Colon (tissue), 2 donors: ENCODE measurements around the gene ADCY4.
"Not testable (repeated sequence)": the region's sequence is repeated elsewhere in the genome, so short reads cannot be mapped to it uniquely, and the experiment has no call there.

Experiments used
- FAIRE-seq: peaks from 2 replicates; lab custom pipeline; 2012; peaks lifted over from hg19 to GRCh38; lab: Jason Lieb, UNC
- donor health status: control.
- donor health status: control.

The ADCY4 gene

GRCh38 chr14:24338843-24339242, 4.0 kb upstream of the ADCY4 start:
- no peak for FAIRE-seq

GRCh38 chr14:24337824-24338175, 2.9 kb upstream of the ADCY4 start:
- FAIRE-seq = no peak

DNA sequence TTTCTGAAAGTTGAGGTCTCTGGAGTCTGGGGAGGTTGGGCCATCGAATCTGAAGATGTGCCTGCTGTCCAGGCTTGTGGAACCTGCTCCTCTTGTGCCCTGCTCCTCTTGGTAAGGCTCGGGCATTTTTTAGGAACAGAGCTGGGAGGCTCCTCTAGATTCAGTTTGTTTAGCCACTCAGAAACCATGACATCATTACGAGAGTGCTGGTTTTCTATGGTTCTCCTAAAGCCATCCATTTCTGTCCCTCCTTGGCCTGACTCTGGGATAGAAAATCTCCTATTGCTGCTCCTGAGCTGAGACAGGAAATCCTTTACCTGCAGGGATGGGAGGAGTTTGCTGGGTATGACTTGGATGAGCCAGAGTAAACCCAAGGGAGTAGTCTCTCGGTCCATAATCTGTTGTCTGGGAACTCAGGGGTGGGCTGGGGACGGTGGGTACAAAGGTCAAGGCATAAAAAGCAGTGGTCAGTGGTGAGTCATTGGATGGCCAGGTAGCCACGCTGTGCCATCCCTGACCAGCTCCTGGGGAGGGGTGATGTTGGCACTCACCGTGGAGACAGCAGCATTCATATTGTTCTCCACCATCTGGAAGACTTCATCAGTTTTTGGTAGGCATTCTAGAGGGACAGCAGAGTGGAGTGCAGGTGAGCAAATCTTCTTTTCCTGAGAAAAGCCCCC, 2.4 kb upstream of the ADCY4 start:
- no peak for FAIRE-seq

DNA sequence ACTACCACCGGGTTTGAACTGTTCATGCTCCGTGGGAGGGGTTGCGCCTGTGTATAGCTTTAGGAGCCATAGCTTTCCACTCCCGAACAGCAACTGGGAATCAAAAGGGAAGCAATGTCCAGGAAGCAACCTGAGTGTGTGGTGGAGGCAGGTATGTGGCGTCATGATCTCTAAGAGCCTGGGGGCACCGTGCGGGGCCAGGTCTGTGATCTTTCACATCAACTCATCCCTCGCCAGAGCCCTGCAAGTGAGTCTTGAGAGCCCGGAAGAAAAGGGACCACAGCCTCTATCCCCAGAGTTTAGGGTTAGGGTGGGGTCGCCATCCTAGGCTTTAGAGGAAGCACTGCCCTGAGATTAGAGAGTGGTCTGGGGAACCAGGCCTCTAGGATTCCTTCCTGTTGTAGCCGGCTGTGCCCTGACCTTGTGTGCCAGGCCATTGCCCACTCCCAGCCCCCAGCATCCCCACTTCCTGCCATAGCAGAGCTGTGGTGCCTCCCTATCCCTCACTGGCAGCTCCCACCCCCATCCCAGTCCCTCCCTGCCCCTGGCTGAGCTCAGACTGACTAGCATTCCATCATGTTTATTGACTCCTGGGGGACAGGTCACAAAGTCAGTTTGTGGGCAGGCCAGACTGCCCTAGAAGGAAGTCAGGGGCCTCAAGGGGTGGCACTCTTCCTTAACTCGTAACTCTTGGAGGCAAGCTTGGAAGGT, 745 bp upstream of the ADCY4 start:
- no peak for FAIRE-seq

DNA sequence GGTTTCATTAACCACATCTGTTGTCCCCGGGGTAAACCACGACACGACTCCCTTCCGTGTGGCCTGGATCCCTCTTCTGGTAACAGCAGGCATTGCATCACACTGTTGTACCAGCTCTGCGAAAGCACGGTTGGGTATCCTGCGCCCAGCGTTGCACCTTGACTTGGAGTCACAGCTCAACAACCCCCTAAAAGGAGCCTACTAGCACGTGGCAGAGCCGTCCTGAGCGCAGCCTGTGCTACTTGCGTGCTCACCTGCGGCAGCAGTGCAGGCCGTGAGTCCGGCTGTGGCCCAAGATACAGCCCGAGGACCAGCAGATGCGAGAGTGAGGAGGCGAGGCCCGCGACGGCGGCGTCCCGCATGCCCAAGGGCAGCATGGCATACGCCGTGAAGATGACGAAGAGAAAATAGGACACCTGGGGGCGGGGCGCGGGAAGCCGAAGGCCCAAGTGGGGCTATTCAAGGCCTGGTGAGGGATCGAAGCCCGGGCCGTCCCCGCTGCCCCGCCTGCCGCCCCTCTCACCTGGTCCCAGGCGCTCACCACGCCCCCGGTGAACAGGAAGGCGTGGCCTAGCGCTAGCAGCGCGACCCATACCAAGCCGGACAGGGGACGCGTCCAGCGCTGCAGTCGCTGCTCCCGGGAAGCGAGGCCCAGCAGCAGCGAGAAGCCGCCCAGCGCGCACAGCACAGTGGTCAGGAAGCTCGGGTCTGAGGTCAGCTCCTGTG, 2.4 kb downstream of the ADCY4 start:
- FAIRE-seq = no peak

DNA sequence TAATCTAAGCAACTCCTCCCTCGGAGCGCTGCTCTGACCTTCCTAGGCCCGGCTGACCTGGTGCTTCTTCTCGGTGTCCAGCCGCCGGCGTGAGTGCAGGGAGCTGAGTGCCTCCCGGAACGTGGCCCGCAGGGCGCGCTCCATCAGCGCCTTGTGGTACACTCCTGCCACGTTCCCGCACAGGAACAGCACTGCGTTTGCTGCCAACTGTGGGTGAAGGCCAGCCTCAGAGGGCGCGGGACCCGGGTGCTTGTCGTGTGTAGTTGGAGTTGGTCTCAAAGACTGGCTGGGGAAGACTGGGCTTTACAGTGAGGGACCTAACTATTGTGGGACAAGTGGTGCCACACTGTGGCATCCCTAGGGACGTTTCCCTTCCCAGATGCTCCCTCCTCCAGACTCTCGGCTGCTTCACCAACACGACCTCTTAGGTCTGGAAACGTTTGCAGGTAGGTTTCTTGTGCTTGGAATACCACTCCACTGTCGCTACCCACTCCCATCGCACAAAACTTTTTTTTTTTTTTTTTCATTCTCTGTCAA, 3.1 kb downstream of the ADCY4 start:
- no peak for FAIRE-seq

DNA sequence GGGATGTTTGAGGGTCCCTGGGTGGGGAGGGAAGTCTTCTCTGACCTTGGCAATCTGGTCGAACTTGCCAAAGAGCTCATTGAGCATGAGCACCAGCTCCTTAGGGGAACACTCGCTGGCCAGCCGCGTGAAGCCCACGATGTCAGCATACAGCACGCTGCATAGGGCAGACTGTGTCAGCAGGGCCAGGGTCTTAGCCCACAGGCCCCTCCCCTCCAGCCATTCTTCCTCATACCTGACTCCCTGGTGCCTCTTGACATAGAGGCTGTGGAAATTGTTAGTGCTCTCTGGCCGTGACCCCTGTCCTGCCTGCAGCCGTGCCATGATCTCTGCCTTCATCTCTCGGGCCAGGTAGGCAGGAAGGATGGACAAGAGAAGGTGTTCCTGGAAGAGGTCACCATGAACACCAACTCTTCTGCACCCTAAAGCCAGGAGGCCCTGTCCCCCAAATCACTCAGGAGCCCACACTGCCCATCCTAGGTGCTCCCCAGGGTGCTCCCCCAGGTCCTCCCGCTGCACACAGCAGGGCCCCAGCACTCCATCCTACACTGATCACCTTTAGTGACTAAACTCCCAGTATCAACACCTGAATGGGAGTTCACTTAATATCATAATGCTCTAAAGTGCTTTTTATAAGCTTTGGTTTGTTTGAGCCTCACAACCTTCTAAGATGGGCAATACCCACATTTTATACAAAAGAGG, 3.7 kb downstream of the ADCY4 start:
- no peak for FAIRE-seq

GRCh38 chr14:24329736-24330135, 5.1 kb downstream of the ADCY4 start:
- no peak for FAIRE-seq

GRCh38 chr14:24329073-24329663, 5.7 kb downstream of the ADCY4 start:
- FAIRE-seq = no peak

GRCh38 chr14:24327914-24328313, 7.0 kb downstream of the ADCY4 start:
- FAIRE-seq = not testable (repeated sequence)

DNA sequence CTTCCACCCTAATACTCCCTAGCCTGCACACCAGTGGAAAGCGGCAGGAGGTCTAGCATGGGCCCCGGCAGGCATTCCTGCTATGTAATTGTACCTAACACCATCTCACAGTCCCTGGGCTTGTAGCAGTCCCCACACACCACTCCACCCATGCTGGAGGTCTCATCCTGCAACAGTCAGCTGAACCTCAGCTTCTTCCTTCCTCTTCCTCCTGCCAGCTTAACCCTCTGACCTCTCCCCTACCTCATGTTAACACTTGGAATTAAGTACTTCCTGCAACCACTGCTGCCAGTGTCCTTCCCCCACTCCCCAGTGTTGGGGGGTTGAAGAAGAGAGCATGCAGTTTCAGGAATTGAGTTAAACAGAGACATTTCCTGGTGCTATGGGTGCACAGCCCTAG, 7.6 kb downstream of the ADCY4 start:
- no peak for FAIRE-seq

DNA sequence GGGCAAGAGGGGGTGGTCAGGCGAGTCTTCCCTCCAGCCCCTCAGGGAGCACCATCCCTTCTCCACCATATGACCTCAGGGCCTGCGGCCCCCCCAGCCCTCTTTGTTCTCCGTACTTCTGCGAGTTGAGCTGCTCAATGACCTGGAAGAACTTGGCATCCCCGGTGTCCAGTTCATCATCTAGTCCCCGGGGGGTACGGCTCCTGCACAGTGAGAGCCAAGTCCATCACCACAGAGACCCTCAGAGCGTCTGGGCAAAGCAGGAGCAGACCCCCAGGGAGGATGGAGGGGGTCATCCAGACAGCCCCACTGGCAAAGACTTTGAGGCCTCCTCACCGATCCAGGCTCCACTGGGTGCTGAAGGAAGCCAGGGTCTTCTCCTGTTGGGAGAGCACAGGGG, 8.9 kb downstream of the ADCY4 start:
- no peak for FAIRE-seq

GRCh38 chr14:24325041-24325530, 9.8 kb downstream of the ADCY4 start:
- no peak for FAIRE-seq

DNA sequence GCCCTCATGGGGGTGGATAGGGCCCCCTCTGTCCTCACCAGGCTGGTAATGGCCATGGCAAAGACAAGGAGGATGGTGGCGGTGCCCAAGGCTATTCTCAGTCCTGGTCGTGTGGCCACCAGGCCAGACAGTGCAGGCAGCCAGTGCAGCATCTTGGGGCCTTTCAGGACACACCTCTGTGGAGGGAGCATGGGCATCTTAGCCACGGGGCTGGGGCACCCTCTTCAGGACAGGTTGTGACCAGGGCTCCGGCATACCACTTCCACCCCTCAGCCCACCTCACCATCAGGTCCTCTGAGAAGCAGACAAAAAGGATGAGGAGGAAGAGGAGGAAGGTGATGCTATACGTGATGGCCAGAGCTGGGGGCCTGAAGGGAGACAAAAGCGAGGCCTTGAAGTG, 10.8 kb downstream of the ADCY4 start:
- no peak for FAIRE-seq

- no peak for FAIRE-seq
These were observed 11.5 kb downstream of the ADCY4 start for GRCh38 chr14:24323341-24323740.

DNA sequence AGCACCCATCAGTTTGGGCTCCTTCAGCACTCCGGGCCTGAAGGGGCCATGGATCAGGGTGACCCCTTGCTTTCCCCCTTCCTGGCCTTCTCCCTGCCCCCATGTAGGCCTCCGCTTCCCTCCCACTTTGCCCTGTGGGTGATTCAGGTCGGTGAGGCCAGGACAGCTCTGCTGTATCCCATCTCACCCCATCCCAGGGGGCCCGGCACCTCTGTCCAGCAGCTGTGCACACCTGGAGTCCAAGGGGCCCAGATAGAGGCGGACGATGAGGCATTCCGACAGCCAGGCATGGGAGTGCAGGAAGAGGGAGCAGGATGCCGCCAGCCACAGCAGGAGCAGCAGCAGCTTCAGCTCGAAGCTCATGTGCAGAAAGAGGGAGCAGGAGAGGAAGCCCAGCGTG, 12.2 kb downstream of the ADCY4 start:
- no peak for FAIRE-seq

DNA sequence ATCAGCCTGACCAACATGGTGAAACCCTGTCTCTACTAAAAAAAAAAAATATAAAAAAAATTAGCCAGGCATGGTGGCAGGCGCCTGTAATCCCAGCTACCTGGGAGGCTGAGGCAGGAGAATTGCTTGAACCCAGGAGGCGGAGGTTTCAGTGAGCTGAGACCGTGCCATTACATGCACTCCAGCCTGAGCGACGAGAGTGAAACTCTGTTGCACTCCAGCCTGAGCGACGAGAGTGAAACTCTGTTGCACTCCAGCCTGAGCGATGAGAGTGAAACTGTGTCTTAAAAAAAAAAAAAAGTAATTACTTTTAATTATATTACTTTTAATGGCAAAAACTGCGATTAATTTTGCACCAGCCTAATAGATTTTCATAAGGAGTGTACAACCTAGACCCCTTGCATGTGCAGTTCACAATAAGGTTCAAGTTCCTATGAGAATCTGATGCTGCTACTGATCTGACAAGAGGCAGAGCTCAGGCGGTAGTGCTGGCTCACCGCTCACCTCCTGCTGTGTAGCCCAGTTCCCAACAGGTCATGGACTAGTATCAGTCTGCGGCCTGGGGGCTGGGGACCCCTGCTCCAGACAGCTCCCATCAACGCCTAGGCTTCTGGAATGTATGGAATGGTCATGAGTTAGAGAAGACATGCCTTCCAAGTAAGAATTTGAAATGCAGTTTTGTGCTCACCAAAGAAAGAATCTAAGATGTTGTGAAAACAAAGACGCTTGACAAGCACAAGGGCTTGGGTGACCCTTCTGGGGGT, 13.5 kb downstream of the ADCY4 start:
- no peak for FAIRE-seq

DNA sequence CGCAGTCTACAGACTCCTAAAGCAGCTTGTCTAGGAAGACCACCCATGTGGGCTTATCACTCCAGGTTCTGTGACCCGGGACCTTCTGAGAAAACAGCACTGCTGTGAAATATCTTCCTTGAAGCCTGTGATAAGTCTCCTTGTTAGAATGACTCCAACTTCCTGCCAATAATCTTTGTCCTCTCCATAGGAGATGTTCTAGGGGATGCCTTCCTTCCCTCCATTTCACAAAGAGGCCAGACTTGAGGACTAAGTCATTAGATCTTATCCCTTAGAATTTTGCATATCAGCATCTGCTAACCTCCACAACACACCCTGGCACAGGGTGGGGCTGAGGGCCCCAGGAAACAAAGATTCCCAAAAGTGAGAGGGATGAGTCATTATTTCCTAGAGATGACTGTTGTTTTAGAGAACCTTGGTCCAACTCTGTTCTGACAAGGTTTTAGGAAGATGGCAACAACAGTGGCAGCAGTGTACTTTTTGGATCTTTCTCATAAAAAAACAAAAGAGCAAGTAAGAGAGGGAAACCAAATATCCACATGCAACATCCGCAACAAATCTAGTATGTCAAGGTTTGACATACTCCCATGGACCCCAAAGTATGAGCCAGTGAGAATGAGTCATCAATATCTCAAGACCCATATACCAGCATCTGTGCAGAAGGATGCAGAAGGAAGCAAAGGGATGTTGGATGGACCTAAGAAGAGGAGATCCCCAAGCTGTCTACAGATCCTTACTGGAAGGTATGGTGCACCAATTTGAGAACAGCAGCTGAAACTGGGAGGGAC, 17.5 kb downstream of the ADCY4 start:
- no peak for FAIRE-seq

GRCh38 chr14:24316597-24316950, 18.3 kb downstream of the ADCY4 start:
- no peak for FAIRE-seq

DNA sequence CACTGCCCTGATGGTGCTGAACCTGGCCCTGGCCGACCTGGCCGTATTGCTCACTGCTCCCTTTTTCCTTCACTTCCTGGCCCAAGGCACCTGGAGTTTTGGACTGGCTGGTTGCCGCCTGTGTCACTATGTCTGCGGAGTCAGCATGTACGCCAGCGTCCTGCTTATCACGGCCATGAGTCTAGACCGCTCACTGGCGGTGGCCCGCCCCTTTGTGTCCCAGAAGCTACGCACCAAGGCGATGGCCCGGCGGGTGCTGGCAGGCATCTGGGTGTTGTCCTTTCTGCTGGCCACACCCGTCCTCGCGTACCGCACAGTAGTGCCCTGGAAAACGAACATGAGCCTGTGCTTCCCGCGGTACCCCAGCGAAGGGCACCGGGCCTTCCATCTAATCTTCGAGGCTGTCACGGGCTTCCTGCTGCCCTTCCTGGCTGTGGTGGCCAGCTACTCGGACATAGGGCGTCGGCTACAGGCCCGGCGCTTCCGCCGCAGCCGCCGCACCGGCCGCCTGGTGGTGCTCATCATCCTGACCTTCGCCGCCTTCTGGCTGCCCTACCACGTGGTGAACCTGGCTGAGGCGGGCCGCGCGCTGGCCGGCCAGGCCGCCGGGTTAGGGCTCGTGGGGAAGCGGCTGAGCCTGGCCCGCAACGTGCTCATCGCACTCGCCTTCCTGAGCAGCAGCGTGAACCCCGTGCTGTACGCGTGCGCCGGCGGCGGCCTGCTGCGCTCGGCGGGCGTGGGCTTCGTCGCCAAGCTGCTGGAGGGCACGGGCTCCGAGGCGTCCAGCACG, 18.9 kb downstream of the ADCY4 start:
- FAIRE-seq = no peak
